NT2/D1 (cell line): ENCODE measurements around the gene PLD1.

Experiments used
- DNase-seq: peaks from one replicate; pipeline ENCODE4 v3.0.0-alpha.2; 2011; ENCODE audit warnings: low read depth, low spot score
- H3K27me3 ChIP-seq: 2 replicates; pipeline ENCODE4 v1.6.0; 2011; ENCODE audit warnings: mild to moderate bottlenecking; ENCODE audit not compliant: insufficient read length, insufficient read depth
- H3K36me3 ChIP-seq: 2 replicates; pipeline ENCODE4 v1.6.1; 2011; ENCODE audit warnings: mild to moderate bottlenecking, low read length, mixed read lengths; ENCODE audit not compliant: insufficient read depth, insufficient read length
- H3K4me1 ChIP-seq: 2 replicates; pipeline ENCODE4 v1.5.1; 2011; ENCODE audit not compliant: insufficient read depth, insufficient read length
- H3K4me3 ChIP-seq: 2 replicates; pipeline ENCODE4 v1.5.1; 2011; ENCODE audit warnings: low read depth; ENCODE audit not compliant: insufficient read length
- H3K9ac ChIP-seq: 2 replicates; pipeline ENCODE4 v1.6.0; 2011; ENCODE audit warnings: low read depth; ENCODE audit not compliant: insufficient read length
- H3K9me3 ChIP-seq: 2 replicates; pipeline ENCODE4 v1.5.1; 2011; ENCODE audit warnings: mild to moderate bottlenecking, low read length; ENCODE audit not compliant: insufficient read depth
- SUZ12 ChIP-seq: IDR thresholded peaks from 2 replicates; pipeline ENCODE4 v1.6.1; 2011; ENCODE audit not compliant: insufficient read length, insufficient read depth; ENCODE audit errors: extremely low read depth
- YY1 ChIP-seq: IDR thresholded peaks from 2 replicates; pipeline ENCODE4 v1.6.1; 2011; ENCODE audit not compliant: insufficient read length, insufficient read depth
- ZNF274 ChIP-seq: IDR thresholded peaks from 2 replicates; pipeline ENCODE4 v1.6.1; 2011; ENCODE audit warnings: mild to moderate bottlenecking, low read depth, low read length

PLD1 gene

DNA sequence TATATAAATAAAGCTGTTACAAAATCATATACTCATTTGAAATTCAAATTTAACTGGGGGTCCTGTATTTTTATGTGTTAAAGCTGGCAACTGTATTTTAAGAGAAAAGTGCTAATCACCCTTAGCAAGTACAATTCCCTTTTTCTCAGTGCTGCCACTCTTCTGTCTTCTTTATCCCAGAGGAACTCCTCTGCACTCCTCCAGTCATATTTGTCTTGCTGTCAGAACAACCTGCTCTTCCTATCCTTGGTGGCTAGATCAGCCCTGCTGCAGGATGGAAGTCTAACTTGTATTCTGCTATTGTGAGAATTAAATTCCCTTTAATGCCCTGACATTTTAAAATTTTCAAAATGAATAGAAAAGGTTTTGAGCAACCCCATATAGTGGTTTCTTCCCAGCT is 226.2 kb downstream of the PLD1 start:
- Histone ChIP-seq H3K9ac (no peak overlapping the region), H3K4me3 (no peak overlapping the region), H3K36me3 (no peaks in the 10 kb centered on the region), H3K27me3 (no peaks in the 10 kb centered on the region), H3K4me1 (no peaks in the 10 kb centered on the region), H3K9me3 (no peaks in the 10 kb centered on the region)
- no peak for TF ChIP-seq SUZ12
- no peak for TF ChIP-seq YY1
- TF ChIP-seq ZNF274: no peak
- no peak for DNase-seq

DNA sequence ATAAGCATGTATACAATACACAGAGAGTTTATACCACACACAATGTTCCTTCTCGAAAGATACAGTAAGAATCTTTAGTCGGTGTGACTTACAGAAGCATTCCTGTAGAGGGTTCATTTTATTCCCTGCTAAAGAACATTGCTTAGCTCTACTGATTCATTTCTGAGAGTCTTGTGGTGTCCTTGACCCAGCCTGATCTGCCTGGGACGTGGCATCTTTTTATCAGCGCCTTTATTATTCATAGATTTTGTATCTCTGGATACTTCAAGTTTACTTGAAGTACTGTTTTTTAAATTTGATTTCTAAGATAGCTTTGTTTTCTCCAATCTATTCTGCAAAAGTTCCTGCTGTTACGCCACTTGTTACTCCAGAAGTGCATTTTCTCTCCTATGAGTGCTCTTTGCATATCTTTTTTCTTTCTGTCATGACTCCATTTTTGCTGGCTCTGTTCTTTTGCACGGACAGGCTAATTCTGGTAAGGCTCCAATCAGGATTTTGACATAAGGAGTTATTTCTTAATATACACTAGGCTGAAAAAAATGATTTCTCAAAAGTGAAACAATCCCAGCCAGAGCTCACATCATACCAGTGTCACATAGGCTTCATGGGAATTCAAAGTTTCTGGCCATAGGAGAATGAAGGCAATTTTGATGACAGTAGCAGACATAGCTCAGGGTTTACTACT is 235.6 kb downstream of the PLD1 start:
- no peaks in the 10 kb centered on the region for H3K4me1 ChIP-seq
- no peak overlapping the region for H3K9ac ChIP-seq
- no peaks in the 10 kb centered on the region for H3K9me3 ChIP-seq
- no peaks in the 10 kb centered on the region for H3K27me3 ChIP-seq
- DNase-seq: no peak
- H3K36me3 ChIP-seq: no peaks in the 10 kb centered on the region
- no peak for TF ChIP-seq ZNF274
- TF ChIP-seq SUZ12: no peak
- no peak for TF ChIP-seq YY1
- H3K4me3 ChIP-seq: no peak overlapping the region

DNA sequence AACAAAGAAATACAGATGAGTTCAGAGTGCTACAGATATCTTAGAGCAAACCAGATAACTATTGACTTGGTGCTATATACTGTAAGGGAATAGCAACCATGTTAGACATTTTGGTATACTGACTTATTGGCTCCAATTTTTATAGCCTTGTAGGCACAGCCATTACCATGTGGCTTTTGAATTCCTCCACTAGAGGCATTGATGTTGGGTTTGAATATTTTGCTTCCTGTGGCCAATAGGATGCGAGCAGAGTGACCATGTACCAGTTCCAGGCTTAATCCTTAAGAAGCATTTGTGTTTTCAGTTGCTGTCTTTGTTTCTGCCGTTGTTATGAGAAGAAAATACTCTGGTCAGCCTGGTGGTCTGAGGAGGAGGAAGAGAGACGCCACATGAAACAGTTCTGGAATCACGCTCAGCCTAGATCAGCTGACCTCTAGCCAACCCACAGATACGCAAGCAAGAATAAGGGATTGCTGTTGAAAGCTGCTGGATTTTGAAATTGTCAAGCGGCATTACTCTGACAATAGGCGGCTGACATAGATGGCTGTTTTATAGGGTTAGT is 240.6 kb downstream of the PLD1 start:
- Histone ChIP-seq H3K36me3 (no peaks in the 10 kb centered on the region), H3K9ac (no peak overlapping the region), H3K27me3 (no peaks in the 10 kb centered on the region), H3K9me3 (no peaks in the 10 kb centered on the region), H3K4me3 (no peak overlapping the region), H3K4me1 (no peaks in the 10 kb centered on the region)
- no peak for DNase-seq
- TF ChIP-seq SUZ12 (no peak), ZNF274 (no peak), YY1 (no peak)

DNA sequence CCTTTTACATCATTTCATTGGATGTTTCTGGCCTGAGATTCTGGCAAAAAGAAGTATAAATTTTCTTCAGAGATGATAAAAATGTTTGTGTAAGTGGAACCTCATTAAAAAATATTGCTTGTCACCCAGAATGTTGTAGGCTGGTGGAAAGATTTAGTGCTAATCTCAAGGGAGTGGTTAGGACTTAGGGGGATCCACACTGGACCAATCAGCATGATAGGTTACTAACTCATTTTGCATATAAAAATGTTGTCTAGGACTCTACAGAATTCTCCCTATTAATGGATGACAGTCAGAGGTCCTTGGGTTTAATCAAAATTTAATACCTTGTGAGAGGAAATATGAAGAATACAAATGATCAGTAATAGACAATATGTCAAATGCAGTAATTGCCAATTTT is 241.5 kb downstream of the PLD1 start:
- no peak for TF ChIP-seq YY1
- H3K4me1 ChIP-seq: no peaks in the 10 kb centered on the region
- DNase-seq: no peak
- H3K36me3 ChIP-seq: no peaks in the 10 kb centered on the region
- no peak overlapping the region for H3K9ac ChIP-seq
- H3K27me3 ChIP-seq: no peaks in the 10 kb centered on the region
- no peak overlapping the region for H3K4me3 ChIP-seq
- no peaks in the 10 kb centered on the region for H3K9me3 ChIP-seq

DNA sequence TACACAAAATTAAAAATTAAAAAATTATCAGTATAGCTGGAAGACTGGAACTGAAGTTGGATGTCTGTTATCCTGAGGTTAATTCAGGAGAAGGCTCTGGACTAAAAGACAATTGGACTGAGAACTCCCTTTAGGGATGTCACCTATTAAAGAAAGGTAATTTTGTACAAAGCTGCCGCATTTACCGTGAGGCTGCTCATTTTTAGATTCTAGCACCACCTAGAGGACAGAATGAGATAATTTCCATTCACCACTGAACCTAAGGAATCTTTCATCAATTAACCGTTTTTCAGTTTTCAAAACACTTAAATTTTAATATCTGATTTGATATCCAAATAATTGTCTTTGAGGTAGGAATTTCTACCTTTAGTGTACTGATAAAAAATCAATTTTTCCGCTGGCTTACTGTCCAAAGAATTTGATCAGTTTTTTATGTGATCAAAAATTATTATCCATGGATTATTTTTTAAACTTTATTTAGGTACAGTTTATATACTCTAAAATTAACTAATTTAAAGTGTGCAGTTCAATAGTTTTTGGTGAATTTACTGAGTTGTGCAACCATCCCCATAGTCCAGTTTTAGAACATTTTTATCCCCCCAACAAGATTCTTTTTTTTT is 243.4 kb downstream of the PLD1 start:
- H3K36me3 ChIP-seq: no peaks in the 10 kb centered on the region
- H3K27me3 ChIP-seq: no peaks in the 10 kb centered on the region
- H3K4me1 ChIP-seq: no peaks in the 10 kb centered on the region
- no peaks in the 10 kb centered on the region for H3K9me3 ChIP-seq
- TF ChIP-seq YY1 (no peak), SUZ12 (no peak), ZNF274 (no peak)
- no peak for DNase-seq
- no peak overlapping the region for H3K4me3 ChIP-seq
- no peak overlapping the region for H3K9ac ChIP-seq

DNA sequence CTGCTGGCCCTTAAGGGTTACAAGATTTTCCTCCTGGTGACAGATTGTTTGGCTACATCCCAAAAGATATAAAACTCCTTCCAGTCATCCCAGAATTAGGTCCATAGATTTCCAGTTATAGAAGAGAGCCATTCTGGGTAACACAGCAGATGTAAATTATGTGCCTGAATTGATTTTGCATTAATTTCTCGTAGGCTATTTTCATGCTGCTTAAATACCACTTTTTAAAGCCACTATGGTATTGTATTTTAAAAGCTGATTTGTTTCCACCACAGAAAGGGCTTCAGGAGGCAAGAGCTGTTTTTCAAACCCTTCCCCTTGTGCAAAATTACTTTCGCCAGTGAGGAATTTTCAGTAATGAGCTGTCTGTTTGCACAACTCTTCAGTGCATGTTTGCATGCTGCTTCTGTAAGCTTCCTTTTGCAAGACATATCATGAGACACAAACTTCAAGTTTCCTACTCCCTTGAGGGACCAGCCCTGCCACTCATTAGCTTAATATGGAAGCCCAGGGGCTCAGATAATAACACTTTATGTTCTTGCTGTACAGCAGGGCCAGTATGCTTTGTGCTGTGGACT is 244.7 kb downstream of the PLD1 start:
- no peak overlapping the region for H3K9ac ChIP-seq
- H3K9me3 ChIP-seq: no peaks in the 10 kb centered on the region
- TF ChIP-seq ZNF274 (no peak), YY1 (no peak), SUZ12 (no peak)
- no peak for DNase-seq
- no peaks in the 10 kb centered on the region for H3K4me1 ChIP-seq
- no peaks in the 10 kb centered on the region for H3K27me3 ChIP-seq
- H3K4me3 ChIP-seq: no peak overlapping the region
- no peaks in the 10 kb centered on the region for H3K36me3 ChIP-seq

DNA sequence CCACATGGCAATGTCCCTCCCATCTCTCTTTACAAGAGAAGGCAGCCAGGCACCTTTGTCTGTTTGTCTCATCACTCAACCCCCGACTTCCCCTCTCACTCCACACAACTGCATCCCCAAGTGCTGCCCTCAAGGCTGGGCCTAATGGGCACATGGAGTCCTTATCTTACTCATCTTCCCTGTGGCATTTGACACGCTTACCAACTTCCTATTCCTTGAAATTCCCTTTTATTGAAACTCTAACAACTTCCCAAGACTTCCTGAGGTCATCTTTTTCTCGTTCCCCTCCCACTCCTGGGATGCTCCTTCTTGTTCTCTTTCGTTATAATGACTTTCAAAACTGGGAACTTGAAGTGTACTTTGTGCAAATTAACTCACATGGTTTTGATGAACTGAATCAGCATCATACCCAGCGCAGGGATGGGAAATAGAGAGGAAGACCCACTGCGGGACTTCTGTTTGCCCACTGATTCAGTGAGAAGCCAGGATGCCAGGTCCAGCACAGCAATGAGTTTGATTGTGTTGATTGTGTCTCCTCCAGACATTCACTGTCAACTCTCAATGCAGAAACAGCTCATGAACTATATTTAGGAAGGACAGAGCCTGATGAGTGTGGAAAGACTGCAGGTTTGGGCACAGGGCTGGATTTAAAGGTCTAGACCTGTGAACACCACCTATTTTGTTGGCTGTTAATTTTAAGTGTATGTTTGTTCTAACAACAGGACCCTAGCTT is 245.4 kb downstream of the PLD1 start:
- DNase-seq: no peak
- Histone ChIP-seq H3K4me3 (no peak overlapping the region), H3K27me3 (no peaks in the 10 kb centered on the region), H3K9ac (no peak overlapping the region), H3K4me1 (no peaks in the 10 kb centered on the region), H3K36me3 (no peaks in the 10 kb centered on the region), H3K9me3 (no peaks in the 10 kb centered on the region)
- TF ChIP-seq SUZ12 (no peak), ZNF274 (no peak), YY1 (no peak)
